Loucy (cell line): ENCODE measurements around the gene SLC35A1.
"Not testable (repeated sequence)": the region's sequence is repeated elsewhere in the genome, so short reads cannot be mapped to it uniquely, and the experiment has no call there.

ENCODE experiments used
- H2AFZ ChIP-seq: fragments of 200-600 bp; sonication (generic); 2 replicates; pipeline ENCODE4 v1.6.0; 2016; ENCODE audit warnings: antibody characterized with exemption, mild to moderate bottlenecking, low read length, moderate library complexity
- H3F3A ChIP-seq: fragments of 200-600 bp; 2 replicates; pipeline ENCODE4 v1.6.0; 2016; ENCODE audit warnings: antibody characterized with exemption, low read depth, mild to moderate bottlenecking
- H3K27me3 ChIP-seq: fragments of 200-600 bp; sonication (generic); 2 replicates; pipeline ENCODE4 v1.6.1; 2014; ENCODE audit warnings: low read length, mild to moderate bottlenecking; ENCODE audit not compliant: insufficient read depth, poor library complexity, severe bottlenecking
- H3K36me3 ChIP-seq: fragments of 200-600 bp; sonication (generic); 2 replicates; pipeline ENCODE4 v1.6.1; 2016; ENCODE audit warnings: low read length; ENCODE audit not compliant: insufficient read depth
- H3K4me1 ChIP-seq: fragments of 200-600 bp; sonication (generic); 2 replicates; pipeline ENCODE4 v1.5.1; 2014; ENCODE audit warnings: low read length, mild to moderate bottlenecking; ENCODE audit not compliant: insufficient read depth, poor library complexity, severe bottlenecking
- H3K4me2 ChIP-seq: fragments of 200-600 bp; sonication (generic); 2 replicates; pipeline ENCODE4 v1.6.0; 2014; ENCODE audit warnings: antibody characterized with exemption, low read length, low read depth, mild to moderate bottlenecking; ENCODE audit not compliant: poor library complexity, severe bottlenecking
- H3K4me3 ChIP-seq: fragments of 200-600 bp; sonication (generic); 2 replicates; pipeline ENCODE4 v1.5.1; 2014; ENCODE audit warnings: low read length, mild to moderate bottlenecking, mixed read lengths; ENCODE audit not compliant: poor library complexity, severe bottlenecking
- H3K79me2 ChIP-seq: fragments of 200-600 bp; sonication (generic); 2 replicates; pipeline ENCODE4 v1.6.1; 2014; ENCODE audit warnings: low read length; ENCODE audit not compliant: insufficient read depth
- H3K9ac ChIP-seq: fragments of 200-600 bp; sonication (generic); 2 replicates; pipeline ENCODE4 v1.6.0; 2014; ENCODE audit warnings: mild to moderate bottlenecking, low read depth, low read length, moderate library complexity; ENCODE audit not compliant: poor library complexity, severe bottlenecking
- H3K9me2 ChIP-seq: fragments of 200-600 bp; sonication (generic); replicated peaks from 2 replicates; pipeline ENCODE4 v1.6.1; 2016; ENCODE audit warnings: low read depth, low read length, mixed read lengths
- H3K9me3 ChIP-seq: fragments of 200-600 bp; sonication (generic); 2 replicates; pipeline ENCODE4 v1.6.1; 2014; ENCODE audit warnings: mild to moderate bottlenecking, antibody characterized with exemption, low read length, low read depth; ENCODE audit not compliant: insufficient read depth
- H4K20me1 ChIP-seq: fragments of 200-600 bp; sonication (generic); 2 replicates; pipeline ENCODE4 v1.6.0; 2014; ENCODE audit warnings: antibody characterized with exemption, low read length, mild to moderate bottlenecking; ENCODE audit not compliant: insufficient read depth, poor library complexity, severe bottlenecking
- EZH2phosphoT487 ChIP-seq: fragments of 200-600 bp; IDR thresholded peaks from 2 replicates; pipeline ENCODE4 v1.6.1; 2018; ENCODE audit warnings: antibody characterized with exemption, mild to moderate bottlenecking, moderate library complexity, borderline replicate concordance
- TF ChIP-seq, protein P1 (sequence below): fragments of 200-600 bp; sonication (generic); conservative IDR thresholded peaks from 2 replicates; pipeline ENCODE4 v1.5.1; 2014; ENCODE audit warnings: mild to moderate bottlenecking, antibody characterized with exemption, low read length

The SLC35A1 gene

GRCh38 chr6:87484491-87484890, 11.7 kb downstream of the SLC35A1 start:
- TF ChIP-seq, protein P1, sequence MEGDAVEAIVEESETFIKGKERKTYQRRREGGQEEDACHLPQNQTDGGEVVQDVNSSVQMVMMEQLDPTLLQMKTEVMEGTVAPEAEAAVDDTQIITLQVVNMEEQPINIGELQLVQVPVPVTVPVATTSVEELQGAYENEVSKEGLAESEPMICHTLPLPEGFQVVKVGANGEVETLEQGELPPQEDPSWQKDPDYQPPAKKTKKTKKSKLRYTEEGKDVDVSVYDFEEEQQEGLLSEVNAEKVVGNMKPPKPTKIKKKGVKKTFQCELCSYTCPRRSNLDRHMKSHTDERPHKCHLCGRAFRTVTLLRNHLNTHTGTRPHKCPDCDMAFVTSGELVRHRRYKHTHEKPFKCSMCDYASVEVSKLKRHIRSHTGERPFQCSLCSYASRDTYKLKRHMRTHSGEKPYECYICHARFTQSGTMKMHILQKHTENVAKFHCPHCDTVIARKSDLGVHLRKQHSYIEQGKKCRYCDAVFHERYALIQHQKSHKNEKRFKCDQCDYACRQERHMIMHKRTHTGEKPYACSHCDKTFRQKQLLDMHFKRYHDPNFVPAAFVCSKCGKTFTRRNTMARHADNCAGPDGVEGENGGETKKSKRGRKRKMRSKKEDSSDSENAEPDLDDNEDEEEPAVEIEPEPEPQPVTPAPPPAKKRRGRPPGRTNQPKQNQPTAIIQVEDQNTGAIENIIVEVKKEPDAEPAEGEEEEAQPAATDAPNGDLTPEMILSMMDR: no peak
- TF ChIP-seq EZH2phosphoT487: no peak
- Histone ChIP-seq H3K27me3 (no peaks in the 10 kb centered on the region), H3K79me2 (no peaks in the 10 kb centered on the region), H3K4me1 (peaks cover 6% of the 10 kb centered on the region), H4K20me1 (no peaks in the 10 kb centered on the region), H3K4me3 (no peak overlapping the region), H2AFZ (no peak overlapping the region), H3K9me3 (no peaks in the 10 kb centered on the region), H3F3A (no peaks in the 10 kb centered on the region), H3K9me2 (no peaks in the 10 kb centered on the region), H3K4me2 (peak overlapping the region; percentile 58), H3K9ac (no peak overlapping the region), H3K36me3 (no peaks in the 10 kb centered on the region)

DNA sequence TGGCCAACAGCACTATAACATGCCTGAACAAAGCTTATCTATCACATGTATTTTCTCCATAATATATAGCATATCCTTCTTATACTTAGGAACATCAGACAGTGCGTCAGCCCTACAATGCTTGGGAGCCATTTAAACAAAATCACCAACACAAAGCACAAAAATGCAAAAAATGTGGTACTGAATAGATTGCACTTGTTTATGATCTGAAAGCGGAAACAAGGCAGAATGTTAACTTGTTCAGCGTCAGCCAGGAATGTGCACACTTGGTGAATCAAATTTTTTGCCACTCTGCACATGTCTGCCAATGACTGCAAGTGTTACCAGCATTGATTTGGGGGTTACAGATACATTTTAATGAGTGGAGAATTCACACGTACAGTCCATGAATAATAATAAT, 14.8 kb downstream of the SLC35A1 start:
- H2AFZ ChIP-seq: no peak overlapping the region
- H3K27me3 ChIP-seq: no peaks in the 10 kb centered on the region
- H4K20me1 ChIP-seq: no peaks in the 10 kb centered on the region
- peaks cover 6% of the 10 kb centered on the region for H3K4me1 ChIP-seq
- TF ChIP-seq, protein P1: no peak
- no peak for TF ChIP-seq EZH2phosphoT487
- no peaks in the 10 kb centered on the region for H3K79me2 ChIP-seq
- no peaks in the 10 kb centered on the region for H3K9me2 ChIP-seq
- H3K4me2 ChIP-seq: no peak overlapping the region
- H3F3A ChIP-seq: no peaks in the 10 kb centered on the region
- H3K9me3 ChIP-seq: no peaks in the 10 kb centered on the region
- H3K9ac ChIP-seq: no peak overlapping the region
- H3K36me3 ChIP-seq: no peaks in the 10 kb centered on the region
- H3K4me3 ChIP-seq: no peak overlapping the region

- H2AFZ ChIP-seq, H3K79me2 ChIP-seq, H4K20me1 ChIP-seq, H3K4me2 ChIP-seq, H3K4me3 ChIP-seq, H3K9me3 ChIP-seq, H3K36me3 ChIP-seq, H3K27me3 ChIP-seq, H3F3A ChIP-seq, H3K4me1 ChIP-seq, H3K9me2 ChIP-seq, H3K9ac ChIP-seq: not testable (repeated sequence)
Measured at GRCh38 chr6:87489326-87489725, 16.6 kb downstream of the SLC35A1 start.

- H3K9me2 ChIP-seq: no peaks in the 10 kb centered on the region
- no peak overlapping the region for H2AFZ ChIP-seq
- H3K36me3 ChIP-seq: 0 out of 2 replicates have a peak, but pooled peaks cover 3% of the 10 kb centered on the region
- no peaks in the 10 kb centered on the region for H3F3A ChIP-seq
- H3K79me2 ChIP-seq: no peaks in the 10 kb centered on the region
- H3K4me1 ChIP-seq: no peaks in the 10 kb centered on the region
- H3K4me3 ChIP-seq: no peak overlapping the region
- no peak overlapping the region for H3K4me2 ChIP-seq
- no peaks in the 10 kb centered on the region for H4K20me1 ChIP-seq
- TF ChIP-seq EZH2phosphoT487: no peak
- TF ChIP-seq, protein P1: no peak
- H3K9ac ChIP-seq: no peak overlapping the region
- H3K9me3 ChIP-seq: no peaks in the 10 kb centered on the region
- no peaks in the 10 kb centered on the region for H3K27me3 ChIP-seq
Measured at GRCh38 chr6:87494761-87495422, 22.1 kb downstream of the SLC35A1 start.
